Endothelial cell of umbilical vein (primary cell): ENCODE results near the gene CTLA4.

Source experiments
- EZH2 ChIP-seq: IDR thresholded peaks from 2 replicates; pipeline ENCODE4 v1.6.1; 2012; ENCODE audit warnings: borderline replicate concordance, low read depth, mild to moderate bottlenecking, moderate library complexity, low read length, inconsistent platforms; ENCODE audit not compliant: severe bottlenecking
- FOS ChIP-seq: IDR thresholded peaks from 2 replicates; pipeline ENCODE4 v1.6.1; 2011; ENCODE audit warnings: mild to moderate bottlenecking, low read length, moderate library complexity, borderline replicate concordance; ENCODE audit not compliant: insufficient read depth
- GATA2 ChIP-seq: IDR thresholded peaks from 2 replicates; pipeline ENCODE4 v1.7.0; 2011; ENCODE audit warnings: low read depth, mild to moderate bottlenecking, moderate library complexity, mixed read lengths, low read length; ENCODE audit not compliant: insufficient read length, insufficient read depth
- JUN ChIP-seq: IDR thresholded peaks from 2 replicates; pipeline ENCODE4 v1.6.1; 2011; ENCODE audit warnings: borderline replicate concordance, low read depth; ENCODE audit not compliant: insufficient read length, insufficient read depth
- MYC ChIP-seq: IDR thresholded peaks from one replicate; pipeline ENCODE4 v1.6.1; 2011; ENCODE audit warnings: mild to moderate bottlenecking, low read depth, low read length
- POLR2A ChIP-seq: IDR thresholded peaks from 2 replicates; pipeline ENCODE4 v1.6.1; 2012; ENCODE audit warnings: low read depth, mild to moderate bottlenecking, control low read depth, low read length
- POLR2AphosphoS5 ChIP-seq: IDR thresholded peaks from 2 replicates; pipeline ENCODE4 v1.6.1; 2012; ENCODE audit warnings: low read depth, mild to moderate bottlenecking, control low read depth, low read length, moderate library complexity; ENCODE audit not compliant: insufficient read depth
- TF ChIP-seq, protein P1 (sequence below), 2 donors: IDR thresholded peaks; 1 replicate in 1 of 2; 2 replicates in 1 of 2; pipeline ENCODE4 v1.5.1; 2011; ENCODE audit warnings: low read length in 2 of 2, mild to moderate bottlenecking in 2 of 2, moderate library complexity in 2 of 2, control low read depth in 1 of 2, inconsistent platforms in 1 of 2, low read depth in 1 of 2; ENCODE audit not compliant: insufficient read depth in 1 of 2; ENCODE audit errors: extremely low read depth in 1 of 2
- TF ChIP-seq, protein P2 (sequence below): IDR thresholded peaks from 2 replicates; pipeline ENCODE4 v1.6.1; 2011; ENCODE audit not compliant: insufficient read depth, insufficient read length

DNA sequence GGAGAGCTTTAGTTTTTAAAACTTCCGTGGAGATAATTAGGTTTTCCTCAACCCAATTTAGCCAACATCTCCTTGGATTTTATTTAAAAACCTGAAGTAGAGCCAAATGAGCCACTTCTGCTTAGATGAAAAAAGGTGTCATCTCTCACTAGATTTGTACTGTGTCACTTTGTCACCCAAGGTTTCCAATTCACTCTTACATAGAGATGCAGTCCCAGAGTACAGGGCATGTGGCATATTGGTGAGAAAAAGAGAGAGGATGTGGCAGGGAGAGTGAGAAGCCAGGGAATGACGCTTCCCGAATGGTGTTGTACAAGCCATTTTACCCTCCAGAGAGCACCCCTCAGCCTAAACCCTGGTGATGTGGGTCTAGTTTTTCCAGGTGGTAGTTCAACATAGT, 44.4 kb upstream of the CTLA4 start:
- TF ChIP-seq EZH2, result no peak
- TF ChIP-seq, protein P1, sequence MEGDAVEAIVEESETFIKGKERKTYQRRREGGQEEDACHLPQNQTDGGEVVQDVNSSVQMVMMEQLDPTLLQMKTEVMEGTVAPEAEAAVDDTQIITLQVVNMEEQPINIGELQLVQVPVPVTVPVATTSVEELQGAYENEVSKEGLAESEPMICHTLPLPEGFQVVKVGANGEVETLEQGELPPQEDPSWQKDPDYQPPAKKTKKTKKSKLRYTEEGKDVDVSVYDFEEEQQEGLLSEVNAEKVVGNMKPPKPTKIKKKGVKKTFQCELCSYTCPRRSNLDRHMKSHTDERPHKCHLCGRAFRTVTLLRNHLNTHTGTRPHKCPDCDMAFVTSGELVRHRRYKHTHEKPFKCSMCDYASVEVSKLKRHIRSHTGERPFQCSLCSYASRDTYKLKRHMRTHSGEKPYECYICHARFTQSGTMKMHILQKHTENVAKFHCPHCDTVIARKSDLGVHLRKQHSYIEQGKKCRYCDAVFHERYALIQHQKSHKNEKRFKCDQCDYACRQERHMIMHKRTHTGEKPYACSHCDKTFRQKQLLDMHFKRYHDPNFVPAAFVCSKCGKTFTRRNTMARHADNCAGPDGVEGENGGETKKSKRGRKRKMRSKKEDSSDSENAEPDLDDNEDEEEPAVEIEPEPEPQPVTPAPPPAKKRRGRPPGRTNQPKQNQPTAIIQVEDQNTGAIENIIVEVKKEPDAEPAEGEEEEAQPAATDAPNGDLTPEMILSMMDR (IDR thresholded peaks at IDR 0.05; ENCODE audit: extremely low read depth in 1 of 2, insufficient read depth in 1 of 2, low read depth in 1 of 2, low read length in 2 of 2), result no peak
- TF ChIP-seq POLR2A, result no peak
- TF ChIP-seq POLR2AphosphoS5, result no peak
- TF ChIP-seq, protein P2, sequence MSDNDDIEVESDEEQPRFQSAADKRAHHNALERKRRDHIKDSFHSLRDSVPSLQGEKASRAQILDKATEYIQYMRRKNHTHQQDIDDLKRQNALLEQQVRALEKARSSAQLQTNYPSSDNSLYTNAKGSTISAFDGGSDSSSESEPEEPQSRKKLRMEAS, result no peak
- no peak for TF ChIP-seq JUN
- no peak for TF ChIP-seq GATA2
- TF ChIP-seq MYC, result no peak
- no peak for TF ChIP-seq FOS
